Activated CD4-positive, alpha-beta T cell treated with anti-CD3 and anti-CD28 coated beads, Interleukin-10, Interleukin-2, amounts not matched to agents 100 ng/mL and 50 ng/mL, durations not matched to agents 16 hours and 8 hours (primary cell): Measurements from ENCODE around the gene SFTA2.
"Not testable (repeated sequence)": the region's sequence is repeated elsewhere in the genome, so short reads cannot be mapped to it uniquely, and the experiment has no call there.

Source experiments
- DNase-seq: peaks from one replicate; pipeline ENCODE4 v3.0.0-alpha.2; 2020

SFTA2 gene

DNA sequence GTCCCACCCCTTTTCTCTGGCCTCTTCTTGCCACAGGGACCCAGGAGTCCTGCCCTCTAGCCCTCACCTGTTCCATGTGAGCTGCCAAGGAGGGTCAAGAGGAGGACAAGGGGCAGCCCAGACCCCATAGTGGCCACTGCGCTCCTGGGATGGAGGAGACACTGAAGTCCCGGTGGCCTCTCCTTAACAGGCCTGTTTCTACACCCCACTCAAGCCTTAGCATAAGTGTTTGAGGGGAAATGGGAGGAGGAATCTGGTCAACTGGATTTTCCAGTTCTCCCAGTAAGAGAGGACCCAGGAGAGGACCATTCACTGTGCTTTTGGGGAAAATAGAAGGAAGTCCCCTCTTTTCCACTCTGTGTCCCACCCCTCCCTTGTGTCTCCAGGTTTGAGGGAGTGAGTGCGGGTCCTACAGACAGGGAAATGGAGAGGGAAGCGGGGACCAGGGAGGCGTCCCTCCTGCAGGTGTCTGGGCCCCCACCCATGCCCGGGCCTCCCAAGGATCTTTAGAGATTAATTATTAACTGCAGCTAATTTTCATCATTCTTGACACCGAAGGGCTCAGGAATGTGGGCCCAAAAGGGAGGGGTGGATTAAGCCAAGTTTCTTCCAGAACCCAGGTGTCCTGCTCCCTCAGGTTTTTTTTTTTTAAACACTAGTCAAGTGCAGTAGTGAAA is at the start of gene SFTA2:
Gene SFTA2 (minus strand): TSS at position 202 of the 677 bp plus-strand sequence. CDS start 74 bp downstream, at position 128.
- no peak for DNase-seq

DNA sequence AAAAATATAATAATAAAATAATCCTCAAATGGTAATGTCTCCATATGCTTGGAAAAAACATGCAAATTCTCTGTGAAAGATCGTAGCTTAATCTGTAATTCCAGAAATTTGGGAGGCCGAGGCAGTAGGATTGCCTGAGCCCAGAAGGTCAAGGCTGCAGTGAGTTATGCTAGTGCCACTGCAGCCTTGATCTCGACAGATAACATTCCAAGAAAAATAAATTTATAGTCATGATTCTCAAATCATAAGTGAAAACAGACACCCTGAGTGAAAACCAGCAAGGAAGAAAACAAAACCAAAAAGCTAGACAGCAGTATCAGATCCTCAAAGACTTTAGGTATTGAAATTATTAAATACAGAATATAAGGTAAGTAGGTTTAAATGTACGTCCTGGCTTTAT is 47.7 kb upstream of the SFTA2 start:
- DNase-seq, result no peak

DNA sequence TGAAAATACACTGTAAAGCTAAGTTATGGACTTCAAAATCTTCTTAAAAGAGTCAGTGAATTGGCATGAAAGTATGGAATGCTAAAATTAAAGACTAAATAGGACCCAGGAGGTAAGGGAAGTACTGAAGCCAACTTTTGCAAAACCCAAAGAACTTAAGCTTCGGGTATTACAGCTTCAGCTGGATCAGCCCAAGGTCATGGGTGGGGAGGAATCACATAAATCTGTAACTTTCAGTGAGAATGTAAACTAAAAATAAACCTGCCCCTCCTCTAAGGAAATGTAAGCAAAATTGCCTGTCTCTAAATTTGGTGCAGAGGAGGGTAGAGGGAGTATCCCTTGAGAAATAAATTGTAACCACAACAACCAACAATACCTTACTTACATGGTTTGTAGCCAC is 47.2 kb upstream of the SFTA2 start:
- no peak for DNase-seq

DNA sequence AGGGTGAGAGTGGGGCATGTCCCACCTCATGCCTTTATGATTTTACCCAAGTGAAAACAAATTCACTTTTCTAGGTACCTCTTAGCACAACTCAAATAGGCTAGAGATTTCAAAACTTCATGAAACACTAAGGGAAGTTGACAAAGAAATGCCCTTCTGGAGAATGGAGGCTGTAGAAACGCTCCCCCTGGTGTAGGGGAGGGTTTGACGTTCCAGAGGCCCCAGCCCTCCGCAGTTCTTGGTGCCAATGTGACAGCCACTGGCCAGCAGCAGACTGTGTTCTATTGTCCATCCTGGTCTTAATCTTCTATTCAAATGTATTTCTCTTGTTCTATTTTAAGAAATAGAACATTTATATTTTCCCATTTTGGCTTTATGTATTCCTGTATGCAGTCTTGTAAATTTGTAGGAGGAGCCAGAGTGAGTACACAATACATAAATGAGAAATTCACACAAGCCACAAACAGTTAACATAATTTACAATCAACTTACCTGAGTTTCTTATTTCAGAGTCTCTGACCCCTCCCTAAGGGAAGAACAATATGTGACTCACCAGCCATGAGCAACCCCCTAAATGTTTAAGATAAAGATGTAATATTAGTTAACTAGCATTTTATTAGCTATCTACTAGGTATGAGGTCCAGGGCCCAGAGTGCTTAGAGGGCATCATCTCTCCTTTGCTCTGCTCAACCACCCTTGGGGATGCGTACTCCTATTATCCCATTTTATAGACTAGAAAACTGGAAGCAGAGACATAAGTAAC is 42.7 kb upstream of the SFTA2 start:
- no peak for DNase-seq

DNA sequence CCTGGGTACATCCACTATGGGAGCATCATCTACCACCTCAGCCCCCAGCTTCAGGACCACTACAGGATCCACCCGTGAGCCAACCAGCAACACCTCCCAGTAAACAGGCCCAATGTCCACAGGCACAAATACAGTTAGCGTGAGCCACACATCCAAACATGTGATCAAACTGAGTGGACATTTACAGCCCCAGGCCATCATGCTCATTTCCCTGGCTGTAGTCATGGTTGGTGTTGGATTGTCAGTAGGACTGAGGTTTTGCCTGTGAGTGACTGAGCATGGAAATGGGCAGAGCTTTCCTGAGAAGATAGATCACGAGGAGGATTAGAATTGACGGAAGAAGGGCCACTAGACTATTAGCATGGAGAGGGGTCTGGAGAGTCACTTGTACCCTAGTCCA is 40.8 kb upstream of the SFTA2 start:
- DNase-seq, result no peak

DNA sequence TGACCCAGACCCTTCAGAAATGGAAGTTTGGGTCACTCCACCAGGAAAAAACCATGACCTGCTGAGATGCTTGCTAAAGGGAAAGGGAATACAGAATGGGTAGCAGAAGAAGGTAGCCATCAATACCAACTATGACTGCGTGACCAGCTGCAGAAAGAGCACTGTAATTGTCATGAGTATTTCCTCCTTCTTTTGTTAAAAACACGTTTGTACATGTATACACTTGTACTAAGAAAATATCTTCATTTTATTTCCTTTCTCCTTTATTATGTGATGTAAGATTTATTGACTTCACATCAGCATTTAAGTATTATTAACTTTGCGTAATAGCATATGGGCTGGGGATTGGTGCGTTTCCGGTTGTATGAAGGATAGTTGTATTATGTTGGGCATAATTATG is 39.0 kb upstream of the SFTA2 start:
- DNase-seq, result no peak

DNA sequence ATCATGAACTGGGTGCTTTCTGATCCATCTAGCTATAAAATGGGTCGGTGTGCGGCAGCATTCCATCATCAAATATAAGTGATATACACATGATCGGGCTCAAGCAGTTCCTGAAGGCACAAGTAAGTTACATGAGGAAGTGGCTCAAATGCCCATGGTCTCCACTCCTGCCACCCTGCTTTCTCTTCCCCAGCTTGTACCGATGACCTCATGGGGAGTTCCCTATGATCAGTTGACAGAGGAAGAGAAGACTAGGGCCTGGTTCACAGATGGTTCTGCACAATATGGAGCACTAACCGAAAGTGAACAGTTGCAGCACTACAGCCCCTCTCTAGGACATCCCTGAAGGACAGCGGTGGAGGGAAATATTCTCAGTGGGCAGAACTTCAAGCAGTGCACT is 37.2 kb upstream of the SFTA2 start:
- not testable (repeated sequence) for DNase-seq

DNA sequence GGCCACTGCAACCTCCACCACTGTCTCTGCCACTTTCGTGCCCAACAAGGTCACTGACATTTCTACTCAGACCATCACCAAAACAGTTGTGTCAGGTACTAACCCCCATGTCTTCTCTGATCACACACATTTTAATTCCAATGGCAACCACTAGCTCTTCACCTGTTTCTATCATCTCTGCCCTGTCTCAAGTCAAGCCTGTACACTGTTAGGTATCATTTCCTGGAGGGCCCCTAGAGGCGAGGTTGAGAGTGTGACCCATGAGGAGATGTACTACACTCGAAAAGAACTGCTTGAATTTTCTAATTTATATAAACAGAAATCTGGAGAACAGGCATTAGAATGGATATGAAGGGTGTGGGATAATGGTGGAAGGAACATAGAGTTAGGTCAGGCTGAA is 34.2 kb upstream of the SFTA2 start:
- no peak for DNase-seq

DNA sequence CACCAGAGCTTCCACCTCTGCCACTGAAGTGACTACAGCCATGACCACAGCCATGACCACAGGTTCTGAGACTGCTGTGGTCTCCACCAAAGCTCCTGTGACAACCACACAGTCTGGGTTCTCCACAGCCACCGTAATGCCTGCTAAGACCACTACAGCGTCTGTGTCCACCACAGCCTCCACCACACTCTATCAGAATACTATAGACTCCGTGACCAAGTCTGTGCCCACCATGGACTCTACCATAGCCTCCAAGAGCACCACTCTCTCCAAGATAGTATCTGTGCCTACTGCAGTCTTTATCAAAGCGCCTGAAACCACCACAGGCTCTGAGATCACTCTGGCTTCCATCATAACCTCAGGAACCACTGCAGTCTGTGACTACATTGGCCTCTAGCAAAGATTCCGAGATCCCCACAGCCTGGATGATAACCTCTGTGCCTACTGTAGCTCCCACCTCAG is 33.2 kb upstream of the SFTA2 start:
- DNase-seq, result peak; percentile 30

DNA sequence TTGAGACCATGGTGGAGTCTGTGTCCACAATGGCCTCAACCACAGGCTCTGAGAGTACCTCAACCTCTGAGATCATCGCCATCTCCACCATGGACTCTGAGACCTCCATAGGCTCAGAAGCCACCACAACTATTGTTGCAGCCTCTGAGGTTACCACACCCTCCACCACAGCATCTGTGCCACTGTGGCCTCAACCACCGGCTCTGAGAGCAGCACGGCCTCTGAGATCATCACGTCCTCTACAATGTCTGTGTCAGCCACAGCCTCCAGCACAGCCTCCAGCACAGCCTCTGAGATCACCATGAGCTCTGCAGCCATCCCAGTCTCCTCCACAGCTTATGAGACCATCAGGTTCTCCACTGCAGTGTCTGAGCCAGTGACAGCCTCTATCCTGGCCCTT is 32.1 kb upstream of the SFTA2 start:
- peak; percentile 38 for DNase-seq

DNA sequence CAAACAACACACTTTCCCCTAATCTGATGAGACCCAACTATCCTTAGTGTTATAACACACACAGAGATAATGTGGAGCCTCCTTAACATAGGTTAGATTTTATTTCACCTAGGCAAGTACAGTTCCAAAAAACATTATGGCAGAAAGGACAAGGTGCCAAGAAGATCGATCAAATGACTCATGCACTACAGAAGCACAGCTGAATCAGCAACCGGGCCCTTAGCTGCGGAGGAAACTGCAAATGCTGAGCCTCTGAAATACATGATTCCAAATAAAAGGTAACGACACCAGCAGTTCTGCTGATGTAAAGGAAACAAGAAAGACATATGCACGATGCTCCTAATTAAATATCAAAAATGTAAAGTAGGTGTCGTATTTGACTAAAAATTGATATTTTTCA is 31.7 kb upstream of the SFTA2 start:
- no peak for DNase-seq

DNA sequence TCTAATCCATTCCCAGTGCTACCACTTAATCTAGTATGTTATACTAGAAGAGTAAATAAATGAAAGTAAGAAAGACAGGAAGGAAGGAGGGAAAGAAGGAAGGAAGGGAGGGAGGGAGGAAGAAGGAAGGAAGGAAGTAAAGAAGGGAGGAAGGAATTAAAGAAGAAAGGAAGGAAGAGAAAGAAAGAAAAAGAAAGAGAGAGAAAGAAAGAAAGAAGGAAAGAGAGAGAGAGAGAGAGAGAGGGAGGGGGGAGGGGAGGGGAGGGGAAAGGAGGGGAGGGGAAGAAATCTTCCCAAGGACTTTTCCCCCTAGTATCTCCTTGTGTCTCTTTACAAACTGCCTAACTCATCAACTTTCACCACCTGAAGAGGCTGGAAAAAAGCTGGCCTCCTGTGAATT is 30.7 kb upstream of the SFTA2 start:
- no peak for DNase-seq

DNA sequence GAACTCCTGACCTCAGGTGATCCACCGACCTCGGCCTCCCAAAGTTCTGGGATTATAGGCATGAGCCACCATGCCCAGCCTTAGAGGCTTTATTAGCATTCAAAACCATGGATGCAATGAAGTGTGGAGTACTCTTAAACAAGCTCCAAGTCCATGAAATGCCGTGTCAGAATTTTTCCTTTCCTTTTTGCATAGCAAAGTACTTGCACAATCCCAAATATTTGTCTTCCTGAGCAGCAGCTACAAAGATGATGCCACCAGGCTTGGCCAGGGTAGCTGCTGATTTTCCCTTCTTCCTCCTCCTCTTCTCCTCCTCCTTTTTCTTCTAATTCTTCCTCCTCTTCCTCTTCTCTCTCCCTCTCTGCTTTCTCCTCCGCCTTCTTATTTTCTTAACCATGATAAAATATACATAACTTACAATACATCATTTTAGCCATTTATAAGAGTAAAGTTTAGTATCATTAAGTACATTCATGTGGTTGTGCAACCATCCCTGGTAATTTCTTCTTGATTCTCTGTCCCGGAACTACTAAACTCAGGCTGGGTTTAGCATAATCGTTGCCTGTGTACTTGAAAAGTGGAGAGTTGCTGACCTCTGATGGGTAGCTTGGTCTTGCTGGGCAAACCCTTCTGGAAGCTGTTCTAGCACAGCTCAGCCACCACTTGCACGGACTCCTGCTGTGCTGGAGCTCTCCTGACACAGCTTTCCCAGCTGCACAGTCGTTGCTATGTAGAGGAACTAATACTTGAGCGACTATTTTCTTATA is 29.1 kb upstream of the SFTA2 start:
- DNase-seq, result no peak

DNA sequence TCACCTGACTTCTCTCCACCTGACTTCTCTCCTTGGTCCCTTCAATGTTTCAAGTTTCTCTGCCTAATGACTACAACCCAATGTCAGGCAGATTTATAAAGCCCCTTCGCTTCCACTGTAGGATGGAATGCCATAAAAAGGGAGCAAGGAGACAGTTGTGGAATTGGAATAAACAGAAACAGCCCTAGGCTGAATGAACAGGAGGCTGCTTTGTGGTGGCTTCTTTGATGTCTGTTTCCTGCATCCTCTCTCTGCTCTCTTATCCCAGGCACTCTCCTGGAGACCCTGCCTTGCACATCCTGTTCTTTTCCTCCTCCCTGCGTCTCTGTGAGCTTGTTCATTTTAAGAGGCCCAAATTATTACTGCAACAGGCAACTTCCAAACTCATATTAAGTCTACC is 25.7 kb upstream of the SFTA2 start:
- DNase-seq, result no peak

DNA sequence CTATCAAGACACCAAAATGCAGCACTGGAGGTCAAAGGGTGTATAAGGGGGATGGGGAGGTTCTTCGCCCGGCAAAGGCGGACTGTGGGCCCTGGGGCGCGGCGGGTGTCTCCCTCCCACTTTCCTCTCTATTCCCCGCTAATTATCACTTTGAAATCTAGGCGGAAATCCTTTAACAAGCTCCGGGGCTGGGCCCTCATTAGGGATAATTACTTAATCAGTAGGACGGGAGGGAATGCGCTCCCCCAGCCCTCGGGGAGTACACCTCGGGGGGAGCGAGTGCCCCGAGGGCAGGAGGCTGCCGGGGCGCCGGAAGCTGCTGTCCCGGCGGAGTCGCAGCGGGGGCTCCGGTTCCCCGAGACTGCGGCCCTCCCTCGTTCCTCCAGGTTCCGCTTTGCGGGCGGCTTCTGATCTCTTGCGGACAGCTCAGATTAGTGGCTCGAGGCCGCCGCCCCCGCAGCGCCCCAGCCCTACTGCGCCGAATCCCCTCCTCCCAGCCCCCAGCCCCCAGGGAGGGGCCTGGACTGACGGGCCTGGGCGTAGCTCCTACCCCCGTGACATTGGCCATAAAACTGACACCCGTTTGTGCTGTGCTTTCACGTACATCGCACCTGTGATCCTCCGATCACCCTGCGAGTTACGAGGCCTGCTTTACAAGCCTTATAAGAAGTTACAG is 23.5 kb upstream of the SFTA2 start:
- DNase-seq, result peak; percentile 66

DNA sequence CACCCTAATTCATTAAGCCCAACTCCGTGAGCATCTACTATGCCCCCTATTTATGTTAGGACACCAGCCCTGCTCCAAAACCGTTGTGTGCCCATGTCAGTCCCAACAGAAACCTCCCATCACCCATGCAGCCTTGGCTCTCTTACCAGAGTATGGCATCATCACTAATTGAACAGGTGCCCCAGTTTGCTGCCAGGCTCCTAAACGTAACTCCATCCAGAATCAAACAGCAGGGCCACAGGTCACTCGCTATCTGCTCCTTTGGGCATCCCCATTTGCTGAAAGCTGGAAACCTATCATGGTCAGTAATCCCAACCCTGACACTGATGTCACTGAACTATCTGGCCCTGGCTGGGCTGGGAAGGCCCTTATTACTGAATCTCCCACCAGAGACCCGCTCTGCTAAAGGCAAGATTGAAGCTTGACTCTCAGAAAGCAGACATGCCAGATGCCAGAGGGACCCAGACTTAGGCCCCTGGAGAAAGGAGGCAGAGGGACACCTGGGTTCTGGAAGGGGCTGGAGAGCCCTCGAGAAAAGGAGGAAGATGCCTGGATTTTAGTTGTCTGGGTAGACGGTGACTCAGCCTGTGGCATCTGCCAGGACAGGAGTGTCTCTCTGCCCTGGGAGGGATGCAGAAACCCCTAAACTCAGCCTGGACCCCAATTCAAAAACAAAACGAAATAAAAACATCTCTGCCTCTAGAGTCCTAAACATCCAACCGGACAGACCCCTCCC is 22.8 kb upstream of the SFTA2 start:
- DNase-seq, result no peak

DNA sequence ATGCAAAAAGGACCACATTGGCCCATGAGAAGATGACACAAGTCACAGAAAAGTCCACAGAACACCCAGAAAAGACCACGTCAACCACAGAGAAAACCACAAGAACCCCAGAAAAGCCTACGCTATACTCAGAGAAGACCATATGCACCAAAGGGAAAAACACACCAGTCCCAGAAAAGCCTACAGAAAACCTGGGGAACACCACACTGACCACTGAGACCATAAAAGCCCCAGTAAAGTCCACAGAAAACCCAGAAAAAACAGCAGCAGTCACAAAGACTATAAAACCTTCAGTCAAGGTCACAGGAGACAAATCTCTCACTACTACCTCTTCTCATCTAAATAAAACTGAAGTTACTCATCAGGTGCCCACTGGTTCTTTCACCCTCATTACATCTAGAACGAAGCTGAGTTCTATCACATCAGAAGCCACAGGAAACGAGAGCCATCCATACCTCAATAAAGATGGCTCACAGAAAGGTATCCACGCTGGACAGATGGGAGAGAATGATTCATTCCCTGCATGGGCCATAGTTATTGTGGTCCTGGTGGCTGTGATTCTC is 20.0 kb upstream of the SFTA2 start:
- no peak for DNase-seq

DNA sequence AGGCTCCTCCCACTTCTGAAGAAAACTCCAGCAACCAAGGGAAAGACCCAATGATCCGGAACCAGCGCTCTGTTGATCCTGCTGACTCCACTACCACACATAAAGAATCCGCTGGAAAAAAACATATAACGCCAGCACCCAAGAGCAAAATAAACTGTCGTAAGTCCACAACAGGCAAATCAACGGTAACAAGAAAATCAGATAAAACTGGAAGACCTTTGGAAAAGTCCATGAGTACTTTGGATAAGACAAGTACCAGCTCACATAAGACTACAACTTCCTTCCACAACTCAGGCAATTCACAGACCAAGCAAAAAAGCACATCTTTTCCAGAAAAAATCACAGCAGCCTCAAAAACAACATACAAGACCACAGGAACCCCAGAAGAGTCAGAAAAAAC is 16.8 kb upstream of the SFTA2 start:
- DNase-seq, result no peak

DNA sequence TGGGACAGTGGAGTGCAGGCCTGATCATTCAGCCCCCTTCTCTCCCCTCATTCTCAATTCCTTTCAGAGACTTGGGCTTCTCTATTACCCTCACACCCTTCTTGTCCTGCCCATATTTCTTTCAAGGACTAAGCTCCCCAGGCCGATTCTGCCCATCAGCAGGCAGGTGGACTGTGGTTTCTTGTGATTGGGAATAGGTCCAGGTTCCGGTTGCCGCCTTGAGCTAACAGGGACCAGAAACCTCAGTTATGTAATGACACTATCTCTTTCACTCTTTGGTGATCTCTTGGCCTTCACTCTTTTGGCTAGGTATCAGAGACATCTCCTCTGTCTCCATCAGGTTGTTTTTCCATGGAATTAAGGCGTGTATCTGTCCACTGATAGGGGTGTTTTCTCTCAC is 15.3 kb upstream of the SFTA2 start:
- DNase-seq, result no peak

DNA sequence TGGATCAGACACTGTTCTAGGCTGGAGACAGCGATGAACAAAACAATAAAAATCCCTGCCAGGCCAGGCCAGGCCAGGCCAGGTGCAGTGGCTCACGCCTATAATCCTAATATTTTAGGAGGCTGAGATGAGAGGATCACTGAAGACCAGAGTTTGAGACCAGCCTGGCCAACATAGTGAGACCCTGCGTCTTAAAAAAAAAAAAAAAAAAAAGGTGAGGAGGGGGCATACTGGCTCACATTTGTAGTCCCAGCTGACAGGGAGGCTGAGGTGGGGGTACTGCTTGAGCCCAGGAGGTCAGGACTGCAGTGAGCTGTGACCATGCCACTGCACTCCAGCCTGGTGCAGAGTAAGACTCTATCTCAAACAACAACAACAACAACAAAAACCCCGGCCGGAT is 13.3 kb upstream of the SFTA2 start:
- DNase-seq, result no peak

DNA sequence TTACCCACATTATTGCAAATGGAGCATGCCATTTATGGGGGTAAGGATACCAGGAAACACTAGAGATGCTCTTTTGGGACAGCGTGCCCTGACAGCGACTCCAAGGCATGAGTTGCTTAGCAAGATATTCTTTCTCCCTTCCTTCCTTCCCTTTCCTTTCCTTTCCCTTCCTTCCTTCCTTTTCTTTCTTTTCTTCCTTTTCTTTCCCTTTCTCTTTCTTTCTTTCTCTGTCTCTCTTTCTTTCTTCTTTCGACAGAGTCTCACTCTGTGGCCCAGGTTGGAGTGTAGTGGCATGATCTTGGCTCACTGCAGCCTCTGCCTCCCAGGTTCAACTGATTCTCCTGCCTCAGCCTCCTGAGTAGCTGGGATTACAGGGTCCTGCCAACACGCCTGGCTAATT is 12.1 kb upstream of the SFTA2 start:
- DNase-seq, result no peak
